Thyroid gland (tissue), 4 donors: ENCODE measurements around the gene DEF6. TPM values are rescaled to one million over a fixed set of nuclear protein-coding genes. Genes with fewer than 3 reads are reported as not detected.
"Not testable (repeated sequence)": the region's sequence is repeated elsewhere in the genome, so short reads cannot be mapped to it uniquely, and the experiment has no call there.

Experiments used
- DNase-seq, 2 donors: peaks; one replicate each; pipeline ENCODE4 v3.0.0-alpha.2; 2019
- H3K27ac ChIP-seq, 3 donors: fragments of 200-600 bp; sonication (generic); 1 replicate in 2 of 3; 2 replicates in 1 of 3; pipeline ENCODE4 v1.5.1; 2016 to 2019; ENCODE audit warnings: mild to moderate bottlenecking in 1 of 3, moderate library complexity in 1 of 3
- H3K27me3 ChIP-seq: fragments of 200-600 bp; sonication (generic); one replicate; pipeline ENCODE4 v1.5.1; 2019
- H3K36me3 ChIP-seq, 2 donors: fragments of 200-600 bp; sonication (generic); one replicate each; pipeline ENCODE4 v1.5.1; 2016 to 2019
- H3K4me1 ChIP-seq, 2 donors: fragments of 200-600 bp; sonication (generic); one replicate each; pipeline ENCODE4 v1.5.1; 2017 to 2019
- H3K4me3 ChIP-seq, 3 donors: fragments of 200-600 bp; sonication (generic); replicated peaks in 1 of 3; 1 replicate in 2 of 3; 2 replicates in 1 of 3; pipeline ENCODE4 v1.5.1; 2016; ENCODE audit warnings: mild to moderate bottlenecking in 1 of 3
- H3K9me3 ChIP-seq: fragments of 200-600 bp; sonication (generic); one replicate; pipeline ENCODE4 v1.5.1; 2017
- CTCF ChIP-seq, 6 experiments: fragments of 200-600 bp in 3 of 6; fragments of 450-650 bp in 3 of 6; sonication (generic) in 3 of 6; IDR thresholded peaks; one replicate each; pipeline ENCODE4 v1.5.1; 2016 to 2019; ENCODE audit warnings: antibody characterized with exemption in 6 of 6, mild to moderate bottlenecking in 2 of 6, inconsistent platforms in 1 of 6, moderate library complexity in 1 of 6
- POLR2A ChIP-seq, 2 donors: fragments of 450-650 bp; IDR thresholded peaks; one replicate each; pipeline ENCODE4 v1.6.1; 2017; ENCODE audit warnings: antibody characterized with exemption in 2 of 2, mild to moderate bottlenecking in 2 of 2, moderate library complexity in 1 of 2
- WGBS, 2 donors: methylation state at CpG; one replicate each; pipeline ENCODE4 v1.1.5; 2017; 5-methylcytosine and 5-hydroxymethylcytosine counted together
- intact Hi-C: fragments of 100-400 bp; cut with DNase I; formaldehyde crosslinking; loops from one replicate; pipeline ENCODE4 v1.15.1; 2023
- total RNA-seq, 4 donors: library from RNA; depleted of rRNA; stranded (reverse); fragments of >200 nt; gene quantifications; one replicate each; pipeline ENCODE4 v1.2.3, GENCODE V29; 2016

The DEF6 gene
- total RNA-seq, 4 donors from 2014 or later: 5.2 to 9.3 (median 6.0) TPM

GRCh38 chr6:35330541-35331119 is 33.0 kb downstream of the DEF6 start:
- no peaks in the 10 kb centered on the region for H3K36me3 ChIP-seq
- H3K4me1 ChIP-seq: no peaks in the 10 kb centered on the region
- intact Hi-C loops: no loop called here
- no peak for DNase-seq
- no peaks in the 10 kb centered on the region for H3K27me3 ChIP-seq
- no peak for TF ChIP-seq CTCF (IDR thresholded peaks at IDR 0.05)
- TF ChIP-seq POLR2A (IDR thresholded peaks at IDR 0.05): no peak
- no peak overlapping the region for H3K4me3 ChIP-seq
- H3K9me3 ChIP-seq: no peaks in the 10 kb centered on the region
- WGBS, 2 donors: 96 to 97% methylated on average over 9 of the region's 9 CpGs
- H3K27ac ChIP-seq: no peak overlapping the region

- TF ChIP-seq CTCF (IDR thresholded peaks at IDR 0.05): peak in 3 of 6 experiments; percentile 10 to 21 (median 18)
- H3K4me3 ChIP-seq, intact Hi-C loops, H3K36me3 ChIP-seq, H3K4me1 ChIP-seq, H3K27me3 ChIP-seq, H3K9me3 ChIP-seq, H3K27ac ChIP-seq: not testable (repeated sequence)
- WGBS, 2 donors: 75 to 76% methylated on average over 8 to 9 of the region's 9 CpGs
- peak; percentile 81 to 87 for DNase-seq
Measured at GRCh38 chr6:35332074-35332887, 34.7 kb downstream of the DEF6 start.

GRCh38 chr6:35341557-35341956 is 43.9 kb downstream of the DEF6 start:
- TF ChIP-seq CTCF (IDR thresholded peaks at IDR 0.05) (no peak), POLR2A (IDR thresholded peaks at IDR 0.05) (no peak)
- WGBS, 2 donors: 58 to 67% methylated on average over 13 of the region's 13 CpGs
- Histone ChIP-seq H3K27me3 (no peaks in the 10 kb centered on the region), H3K36me3 (no peaks in the 10 kb centered on the region), H3K4me1 (peaks cover 30 to 35% of the 10 kb centered on the region in 2 donors), H3K9me3 (no peaks in the 10 kb centered on the region), H3K27ac (peak overlapping the region in 1 of 3 donors; percentile 35), H3K4me3 (no peak overlapping the region)
- intact Hi-C loops: loop anchor here (5.0 kb wide), 1 partner anchor 71 kb away; no protein-coding TSS in a partner anchor
- DNase-seq: peak; percentile 51 to 58

GRCh38 chr6:35342258-35343091 is 44.9 kb downstream of the DEF6 start, which contains the start of gene PPARD:
Gene PPARD (plus strand): TSS chr6:35342558. CDS start chr6:35411088, 68,530 bp downstream.
- H3K27ac ChIP-seq: peak within 1 kb of the TSS; percentile 92 to 96 (median 95)

More at GRCh38 chr6:35342258-35343091, 44.9 kb downstream of the DEF6 start, which contains the start of gene PPARD:
- WGBS, 2 donors: 1% methylated on average over 6 to 42 of the region's 77 CpGs
- Histone ChIP-seq H3K27me3 (no peaks in the 10 kb centered on the region), H3K4me1 (peaks cover 35 to 41% of the 10 kb centered on the region in 2 donors), H3K9me3 (no peaks in the 10 kb centered on the region), H3K36me3 (peaks cover 0 to 4% of the 10 kb centered on the region in 2 donors), H3K4me3 (peak within 1 kb of the TSS; percentile 78 to 95 (median 87))
- peak; percentile 98 to 99 for DNase-seq
- intact Hi-C loops: loop anchor here (2.0 to 5.0 kb wide), 2 partner anchors 70 to 108 kb away; no protein-coding TSS in a partner anchor
- peak; percentile 52 to 97 for TF ChIP-seq POLR2A (IDR thresholded peaks at IDR 0.05)
- TF ChIP-seq CTCF (IDR thresholded peaks at IDR 0.05): peak; percentile 94 to 100 (median 98)
